Measurements from ENCODE around the gene SMIM5. TPM values are rescaled to one million over a fixed set of nuclear protein-coding genes. Genes with fewer than 3 reads are reported as not detected.

The SMIM5 gene
- total RNA-seq, 1 experiment from 2014 or later = 0.24 TPM

GRCh38 chr17:75668489-75668888, 35.3 kb downstream of the SMIM5 start:
- Histone ChIP-seq H2BK15ac (ENCODE audit: low read depth, low read length) (no peak overlapping the region), H3K79me1 (ENCODE audit: insufficient read depth, low read depth, low read length, poor library complexity, severe bottlenecking) (peaks cover 3% of the 10 kb centered on the region), H3K18ac (ENCODE audit: insufficient read length, low read depth, low read length) (no peak overlapping the region), H2AK5ac (ENCODE audit: insufficient read length, low read length) (no peak overlapping the region), H3K14ac (ENCODE audit: insufficient read depth, low read length) (no peak overlapping the region), H2BK120ac (ENCODE audit: low read depth, low read length, poor library complexity, severe bottlenecking) (no peak overlapping the region), H3K79me2 (ENCODE audit: insufficient read depth, low read length) (peaks cover 17% of the 10 kb centered on the region; the same call in 1 of the 2 replicates), H3K23ac (ENCODE audit: insufficient read length, low read depth, low read length) (no peak overlapping the region), H3K56ac (ENCODE audit: insufficient read length, low read depth, low read length) (no peak overlapping the region), H3K4ac (ENCODE audit: low read depth, low read length) (no peak overlapping the region), H4K91ac (ENCODE audit: insufficient read length, low read depth, low read length) (no peak overlapping the region), H3K23me2 (ENCODE audit: insufficient read length, low read depth, low read length, poor library complexity, severe bottlenecking) (peaks cover 4% of the 10 kb centered on the region), H4K5ac (ENCODE audit: insufficient read length, low read depth, low read length) (no peak overlapping the region), H3K9ac (ENCODE audit: extremely low read depth, insufficient read length, low read length) (no peak overlapping the region), H3K9me3 (ENCODE audit: control insufficient read depth, low read depth, low read length) (no peaks in the 10 kb centered on the region), H4K20me1 (ENCODE audit: control insufficient read depth, insufficient read depth, insufficient read length) (no peaks in the 10 kb centered on the region), H3K27me3 (ENCODE audit: insufficient read depth, low read length) (no peaks in the 10 kb centered on the region), H2AFZ (ENCODE audit: low read length) (no peak overlapping the region), H2BK12ac (ENCODE audit: insufficient read length, low read depth, low read length) (no peak overlapping the region), H2BK20ac (ENCODE audit: low read depth, low read length, poor library complexity, severe bottlenecking) (no peak overlapping the region), H3K27ac (ENCODE audit: insufficient read length, low read depth, low read length) (no peak overlapping the region), H3K4me2 (ENCODE audit: insufficient read depth, insufficient read length, low read length) (peak overlapping the region; percentile 94), H2BK5ac (ENCODE audit: insufficient read length, low read length) (no peak overlapping the region), H3K4me1 (ENCODE audit: insufficient read depth, low read length) (no peaks in the 10 kb centered on the region), H3T11ph (ENCODE audit: low read length) (no peak overlapping the region), H4K8ac (replicated peaks; ENCODE audit: insufficient read length, low read depth, low read length) (no peak overlapping the region)
- no peaks in the 10 kb centered on the region for H3K9me3 Mint-ChIP-seq
- peak overlapping the region in 2 of 3 experiments; percentile 1 to 41; a peak in 1 of 7 replicates for H3K27ac Mint-ChIP-seq
- H3K36me3 Mint-ChIP-seq (ENCODE audit: insufficient read depth in 1 of 3, low read depth in 3 of 3) = peaks cover 12 to 54% (median 52%) of the 10 kb centered on the region in 3 experiments; a peak in 6 of 7 replicates
- H3K4me1 Mint-ChIP-seq = peaks cover 8 to 9% of the 10 kb centered on the region in 2 experiments
- no CpG with 5 or more reads among the region's 4 CpGs for WGBS (ENCODE audit: extremely low coverage, insufficient read length, low lambda C conversion rate)
- no peaks in the 10 kb centered on the region for H3K27me3 Mint-ChIP-seq (ENCODE audit: low read depth)
- no peak for TF ChIP-seq CTCF (conservative IDR thresholded peaks at IDR 0.05)
- no peak for DNase-seq
- no peak overlapping the region for H3K4me3 Mint-ChIP-seq

Measured in H9 (cell line).